ENCODE measurements around the gene PDE11A. TPM values are rescaled to one million over a fixed set of nuclear protein-coding genes. Genes with fewer than 3 reads are reported as not detected.

PDE11A gene
- total RNA-seq, 2 donors from 2014 or later = 2.6 to 3.2 TPM

DNA sequence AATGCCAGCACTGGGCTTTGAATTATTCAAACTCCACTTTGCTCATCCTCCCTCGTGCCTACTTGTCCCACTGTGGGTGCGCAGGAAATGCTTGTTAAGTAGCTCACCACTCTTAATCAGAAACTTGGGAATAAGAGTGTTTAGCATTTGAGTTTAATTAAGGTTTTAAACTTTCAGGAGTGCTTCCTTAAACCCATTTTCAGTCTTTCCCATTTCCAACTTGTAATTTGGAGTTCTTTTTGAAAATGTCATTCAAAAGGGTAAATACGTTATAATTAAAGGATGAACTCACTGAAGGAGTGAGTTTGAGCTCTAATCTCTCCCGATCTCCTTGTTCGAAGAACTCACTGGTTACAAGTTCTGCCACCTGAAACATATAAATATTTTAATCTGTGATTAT, 403.4 kb downstream of the PDE11A start:
- no peaks in the 10 kb centered on the region for H3K36me3 ChIP-seq
- no peak overlapping the region for H3K4me3 ChIP-seq
- H3K9me3 ChIP-seq = no peaks in the 10 kb centered on the region
- no peaks in the 10 kb centered on the region for H3K27me3 ChIP-seq
- H3K4me1 ChIP-seq = no peaks in the 10 kb centered on the region
- no peak overlapping the region for H3K9ac ChIP-seq (ENCODE audit: low read depth in 2 of 2, low read length in 2 of 2)
- intact Hi-C loops (cut with DNase I) = no loop called here
- no peak for DNase-seq
- TF ChIP-seq, protein P1, sequence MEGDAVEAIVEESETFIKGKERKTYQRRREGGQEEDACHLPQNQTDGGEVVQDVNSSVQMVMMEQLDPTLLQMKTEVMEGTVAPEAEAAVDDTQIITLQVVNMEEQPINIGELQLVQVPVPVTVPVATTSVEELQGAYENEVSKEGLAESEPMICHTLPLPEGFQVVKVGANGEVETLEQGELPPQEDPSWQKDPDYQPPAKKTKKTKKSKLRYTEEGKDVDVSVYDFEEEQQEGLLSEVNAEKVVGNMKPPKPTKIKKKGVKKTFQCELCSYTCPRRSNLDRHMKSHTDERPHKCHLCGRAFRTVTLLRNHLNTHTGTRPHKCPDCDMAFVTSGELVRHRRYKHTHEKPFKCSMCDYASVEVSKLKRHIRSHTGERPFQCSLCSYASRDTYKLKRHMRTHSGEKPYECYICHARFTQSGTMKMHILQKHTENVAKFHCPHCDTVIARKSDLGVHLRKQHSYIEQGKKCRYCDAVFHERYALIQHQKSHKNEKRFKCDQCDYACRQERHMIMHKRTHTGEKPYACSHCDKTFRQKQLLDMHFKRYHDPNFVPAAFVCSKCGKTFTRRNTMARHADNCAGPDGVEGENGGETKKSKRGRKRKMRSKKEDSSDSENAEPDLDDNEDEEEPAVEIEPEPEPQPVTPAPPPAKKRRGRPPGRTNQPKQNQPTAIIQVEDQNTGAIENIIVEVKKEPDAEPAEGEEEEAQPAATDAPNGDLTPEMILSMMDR (IDR thresholded peaks at IDR 0.05) = no peak
- no peak overlapping the region for H3K27ac ChIP-seq

DNA sequence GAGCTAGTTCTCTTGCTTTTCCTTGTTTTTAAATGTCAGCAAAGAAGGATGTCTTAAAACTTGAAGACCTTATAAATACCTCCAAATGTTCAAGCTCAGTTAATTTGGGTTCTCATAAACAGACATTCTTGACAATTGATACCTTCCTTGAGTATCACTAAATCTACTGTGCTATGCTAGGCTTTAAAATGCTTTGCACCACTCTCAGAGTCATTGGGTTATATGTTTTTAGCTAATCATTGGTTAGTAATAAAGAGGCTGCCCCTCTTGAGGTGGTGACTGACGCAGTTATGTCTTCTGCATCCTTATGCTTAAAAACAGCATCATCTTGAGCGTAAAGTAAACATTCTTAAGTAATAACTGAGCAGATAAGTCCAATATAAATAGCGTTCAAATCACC, 404.0 kb downstream of the PDE11A start:
- intact Hi-C loops (cut with DNase I) = no loop called here
- H3K9ac ChIP-seq (ENCODE audit: low read depth in 2 of 2, low read length in 2 of 2) = no peak overlapping the region
- no peak overlapping the region for H3K27ac ChIP-seq
- H3K4me3 ChIP-seq = no peak overlapping the region
- no peaks in the 10 kb centered on the region for H3K4me1 ChIP-seq
- H3K9me3 ChIP-seq = no peaks in the 10 kb centered on the region
- H3K27me3 ChIP-seq = no peaks in the 10 kb centered on the region
- no peak for DNase-seq
- H3K36me3 ChIP-seq = no peaks in the 10 kb centered on the region
- TF ChIP-seq, protein P1 (IDR thresholded peaks at IDR 0.05) = no peak

DNA sequence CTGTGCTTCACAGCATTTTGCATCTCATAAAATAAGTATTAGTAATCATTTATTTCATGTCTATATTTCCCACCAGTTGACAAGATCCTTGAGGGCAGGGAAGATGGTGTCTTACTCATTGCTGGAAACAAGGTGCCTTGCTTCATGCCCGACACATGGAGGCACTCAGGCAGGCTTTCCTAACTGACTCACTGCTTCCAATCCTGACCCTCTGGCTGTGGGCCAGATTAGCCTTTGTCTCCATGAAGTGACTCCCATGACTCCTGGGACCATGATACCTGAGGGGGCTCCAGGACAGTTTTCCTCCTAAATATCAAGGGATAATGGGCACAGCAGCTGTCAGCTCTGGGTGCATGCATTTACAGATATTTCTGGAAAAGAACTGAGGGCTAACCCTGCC, 405.0 kb downstream of the PDE11A start:
- no peak overlapping the region for H3K4me3 ChIP-seq
- no peaks in the 10 kb centered on the region for H3K27me3 ChIP-seq
- H3K9ac ChIP-seq (ENCODE audit: low read depth in 2 of 2, low read length in 2 of 2) = no peak overlapping the region
- intact Hi-C loops (cut with DNase I) = no loop called here
- H3K9me3 ChIP-seq = no peaks in the 10 kb centered on the region
- H3K4me1 ChIP-seq = no peaks in the 10 kb centered on the region
- TF ChIP-seq, protein P1 (IDR thresholded peaks at IDR 0.05) = no peak
- DNase-seq = no peak
- H3K27ac ChIP-seq = no peak overlapping the region
- no peaks in the 10 kb centered on the region for H3K36me3 ChIP-seq

DNA sequence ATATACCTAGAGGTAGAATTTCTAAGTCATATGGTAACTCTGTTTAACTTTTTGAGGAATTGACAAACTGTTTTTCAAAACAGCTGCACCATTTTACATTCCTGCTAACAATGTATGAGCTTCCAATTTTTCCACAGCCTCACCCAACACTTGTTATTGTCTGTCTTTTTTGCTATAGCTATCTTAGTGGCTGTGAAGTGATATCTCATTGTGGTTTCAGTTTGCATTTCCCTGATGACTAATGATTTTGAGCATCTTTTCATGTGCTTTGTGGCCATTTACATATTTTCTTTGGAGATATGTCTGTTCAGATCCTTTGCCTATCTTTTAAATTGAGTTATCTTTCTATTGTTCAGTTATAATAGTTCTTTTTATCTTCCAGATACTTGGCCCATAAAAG, 406.2 kb downstream of the PDE11A start:
- H3K9me3 ChIP-seq = no peaks in the 10 kb centered on the region
- intact Hi-C loops (cut with DNase I) = no loop called here
- no peak for DNase-seq
- H3K9ac ChIP-seq (ENCODE audit: low read depth in 2 of 2, low read length in 2 of 2) = no peak overlapping the region
- no peak overlapping the region for H3K27ac ChIP-seq
- H3K4me1 ChIP-seq = no peaks in the 10 kb centered on the region
- no peak overlapping the region for H3K4me3 ChIP-seq
- no peaks in the 10 kb centered on the region for H3K27me3 ChIP-seq
- TF ChIP-seq, protein P1 (IDR thresholded peaks at IDR 0.05) = no peak
- H3K36me3 ChIP-seq = no peaks in the 10 kb centered on the region

DNA sequence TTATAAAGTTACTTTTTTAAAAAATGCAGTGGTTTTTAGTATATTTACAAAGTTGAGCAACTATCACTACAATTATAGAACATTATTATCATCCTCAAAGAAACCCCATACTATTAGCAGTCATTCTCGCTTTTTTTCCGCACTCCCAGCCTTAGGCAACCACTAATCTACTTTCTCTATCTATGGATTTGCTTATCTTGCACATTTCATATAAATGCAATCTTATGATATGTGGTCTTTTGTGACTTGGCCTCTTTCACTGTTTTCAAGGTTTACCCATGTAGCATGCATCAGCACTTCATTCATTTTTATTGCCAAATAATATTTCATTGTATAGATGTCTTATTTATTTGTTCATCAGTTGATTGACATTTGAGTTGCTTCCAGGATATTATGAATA, 406.6 kb downstream of the PDE11A start:
- intact Hi-C loops (cut with DNase I) = no loop called here
- Histone ChIP-seq H3K4me1 (no peaks in the 10 kb centered on the region), H3K27me3 (no peaks in the 10 kb centered on the region), H3K27ac (no peak overlapping the region), H3K4me3 (no peak overlapping the region), H3K9me3 (no peaks in the 10 kb centered on the region), H3K9ac (ENCODE audit: low read depth in 2 of 2, low read length in 2 of 2) (no peak overlapping the region), H3K36me3 (no peaks in the 10 kb centered on the region)
- DNase-seq = no peak
- TF ChIP-seq, protein P1 (IDR thresholded peaks at IDR 0.05) = no peak

DNA sequence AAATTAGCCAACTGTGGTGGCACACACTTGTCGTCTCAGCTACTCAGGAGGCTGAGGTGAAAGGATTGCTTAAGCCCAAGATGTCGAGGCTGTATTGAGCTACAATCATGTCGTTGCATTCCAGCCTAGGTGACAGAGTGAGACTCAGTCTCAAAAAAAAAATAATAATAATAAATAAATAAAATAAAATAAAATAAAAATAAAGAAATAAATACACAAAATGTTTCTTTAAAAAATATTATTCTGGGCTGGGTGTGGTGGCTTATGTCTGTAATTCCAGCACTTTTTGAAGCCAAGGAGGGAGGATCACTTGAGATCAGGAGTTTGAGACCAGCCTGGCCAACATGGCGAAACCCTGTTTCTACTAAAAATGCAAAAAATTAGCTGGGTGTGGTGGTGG, 407.2 kb downstream of the PDE11A start:
- TF ChIP-seq, protein P1 (IDR thresholded peaks at IDR 0.05) = no peak
- no peak for DNase-seq
- Histone ChIP-seq H3K4me3 (no peak overlapping the region), H3K4me1 (no peaks in the 10 kb centered on the region), H3K27me3 (no peaks in the 10 kb centered on the region), H3K27ac (no peak overlapping the region), H3K9me3 (no peaks in the 10 kb centered on the region), H3K9ac (ENCODE audit: low read depth in 2 of 2, low read length in 2 of 2) (no peak overlapping the region), H3K36me3 (no peaks in the 10 kb centered on the region)
- intact Hi-C loops (cut with DNase I) = no loop called here
